A673 (cell line): ENCODE measurements around the gene TSEN2.

Experiments used
- CTCF ChIP-seq: fragments of 300-800, 200-600 bp; sonication (generic); conservative IDR thresholded peaks from 2 replicates; pipeline ENCODE4 v1.5.1; 2017; ENCODE audit warnings: low read depth, mild to moderate bottlenecking, antibody characterized with exemption, low read length, moderate library complexity, mixed read lengths
- EZH2 ChIP-seq: fragments of 200-600 bp; sonication (generic); IDR thresholded peaks from 2 replicates; pipeline ENCODE4 v1.6.1; 2017; ENCODE audit warnings: borderline replicate concordance, low read depth, mild to moderate bottlenecking, mixed read lengths, antibody characterized with exemption, low read length; ENCODE audit not compliant: poor library complexity, severe bottlenecking

GRCh38 chr3:12574131-12574530 is 89.9 kb downstream of the TSEN2 start:
- TF ChIP-seq CTCF (no peak), EZH2 (no peak)
